KOPT-K1 (cell line): ENCODE measurements around the gene SULT1A1.
"Not testable (repeated sequence)": the region's sequence is repeated elsewhere in the genome, so short reads cannot be mapped to it uniquely, and the experiment has no call there.

ENCODE experiments used
- H3K27ac ChIP-seq: fragments of 200-600 bp; sonication (generic); 2 replicates; pipeline ENCODE4 v1.5.1; 2016; ENCODE audit warnings: antibody characterized with exemption, mild to moderate bottlenecking, low read depth, low read length; ENCODE audit not compliant: poor library complexity, severe bottlenecking
- H3K36me3 ChIP-seq: fragments of 200-600 bp; sonication (generic); 2 replicates; pipeline ENCODE4 v1.5.1; 2017; ENCODE audit warnings: antibody characterized with exemption, mild to moderate bottlenecking, low read length, moderate library complexity; ENCODE audit not compliant: insufficient read depth
- H3K9me3 ChIP-seq: fragments of 200-600 bp; sonication (generic); 2 replicates; pipeline ENCODE4 v1.5.1; 2017; ENCODE audit warnings: antibody characterized with exemption, low read length, mild to moderate bottlenecking; ENCODE audit not compliant: insufficient read depth, poor library complexity, severe bottlenecking

Gene SULT1A1

DNA sequence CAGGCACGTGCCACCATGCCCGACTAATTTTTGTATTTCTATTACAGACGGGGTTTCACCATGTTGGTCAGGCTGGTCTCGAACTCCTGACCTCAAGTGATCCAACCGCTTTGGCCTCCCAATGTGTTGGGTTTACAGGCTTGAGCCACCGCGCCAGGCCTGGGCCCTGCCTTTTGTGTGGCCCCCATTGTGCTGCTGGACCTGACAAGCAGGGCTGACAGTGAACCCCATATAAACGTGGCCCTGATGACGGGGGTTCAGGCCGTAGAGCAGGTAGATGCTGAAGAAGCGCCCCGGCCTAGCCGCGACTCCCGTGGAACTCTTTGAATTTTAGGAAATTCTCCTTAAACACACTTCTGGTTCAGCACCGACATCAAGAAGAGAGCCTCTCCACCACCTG lies 4.7 kb upstream of the SULT1A1 start:
- H3K9me3 ChIP-seq, H3K27ac ChIP-seq: not testable (repeated sequence)
- H3K36me3 ChIP-seq, result peaks cover 10% of the 10 kb centered on the region; the same call in 1 of the 2 replicates

DNA sequence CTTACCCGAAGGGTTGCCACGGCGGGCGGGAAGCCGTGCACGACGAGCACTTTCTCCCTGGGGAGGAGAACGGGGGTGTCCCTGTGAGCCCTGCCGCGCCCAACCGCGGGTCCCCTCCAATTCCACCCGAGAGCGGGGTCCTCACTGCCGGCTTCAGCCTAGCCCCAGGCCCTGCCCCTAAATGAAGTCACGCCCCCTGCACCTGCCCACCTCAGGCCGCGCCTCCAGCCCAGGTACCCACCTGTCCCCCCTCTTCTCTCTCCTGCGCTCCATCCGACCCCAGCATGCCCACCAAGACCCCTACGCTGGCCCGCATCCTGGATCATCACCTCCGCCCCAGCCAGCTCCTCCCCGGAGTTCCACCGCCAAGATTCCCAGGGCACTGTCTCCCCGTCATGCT lies 4.1 kb upstream of the SULT1A1 start:
- H3K9me3 ChIP-seq, H3K27ac ChIP-seq: not testable (repeated sequence)
- H3K36me3 ChIP-seq, result peaks cover 10% of the 10 kb centered on the region; the same call in 1 of the 2 replicates

DNA sequence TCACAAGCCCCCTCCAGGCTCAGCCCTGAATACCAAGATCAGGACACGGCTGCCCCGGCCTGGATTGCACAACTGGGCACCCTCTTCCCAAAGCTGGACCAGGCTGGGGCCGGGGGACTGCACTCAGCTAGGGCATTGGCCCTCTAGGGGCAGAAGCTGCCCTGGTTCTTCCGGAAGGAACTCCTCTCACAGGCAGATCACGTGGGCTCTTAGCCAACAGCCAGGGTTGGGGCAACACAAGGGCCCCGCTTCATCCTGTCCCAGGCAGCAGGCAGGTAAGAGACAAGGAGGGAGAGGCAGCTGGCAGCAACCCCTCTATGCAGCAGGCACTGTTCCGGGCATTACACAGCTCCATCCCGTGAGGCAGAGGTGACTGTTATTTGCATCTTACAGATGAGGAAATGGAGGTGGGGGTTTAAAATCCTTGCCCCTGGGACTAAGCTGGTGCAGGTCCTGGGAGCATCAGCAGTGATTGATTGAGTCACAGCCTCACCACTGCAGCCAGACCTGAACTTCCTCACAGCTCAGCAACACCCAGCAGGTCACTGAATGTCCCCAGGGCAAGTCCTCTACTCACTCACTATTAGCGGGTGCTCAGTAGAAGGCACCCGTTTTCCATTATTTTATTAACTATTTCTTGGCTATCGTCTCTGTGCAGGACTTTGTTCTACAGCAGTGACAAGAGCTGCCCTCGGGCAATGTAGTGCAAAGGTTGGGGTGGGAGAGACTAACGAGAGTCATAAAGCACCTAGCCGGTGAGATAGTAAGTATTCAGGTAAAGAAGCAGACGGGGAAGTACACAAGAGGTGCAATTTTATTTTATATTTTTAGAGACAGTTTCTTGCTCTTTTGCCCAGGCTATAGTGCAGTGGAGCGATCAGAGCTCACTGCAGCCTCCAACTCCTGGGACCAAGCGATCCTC lies 2.8 kb upstream of the SULT1A1 start:
- not testable (repeated sequence) for H3K36me3 ChIP-seq, H3K9me3 ChIP-seq, H3K27ac ChIP-seq

DNA sequence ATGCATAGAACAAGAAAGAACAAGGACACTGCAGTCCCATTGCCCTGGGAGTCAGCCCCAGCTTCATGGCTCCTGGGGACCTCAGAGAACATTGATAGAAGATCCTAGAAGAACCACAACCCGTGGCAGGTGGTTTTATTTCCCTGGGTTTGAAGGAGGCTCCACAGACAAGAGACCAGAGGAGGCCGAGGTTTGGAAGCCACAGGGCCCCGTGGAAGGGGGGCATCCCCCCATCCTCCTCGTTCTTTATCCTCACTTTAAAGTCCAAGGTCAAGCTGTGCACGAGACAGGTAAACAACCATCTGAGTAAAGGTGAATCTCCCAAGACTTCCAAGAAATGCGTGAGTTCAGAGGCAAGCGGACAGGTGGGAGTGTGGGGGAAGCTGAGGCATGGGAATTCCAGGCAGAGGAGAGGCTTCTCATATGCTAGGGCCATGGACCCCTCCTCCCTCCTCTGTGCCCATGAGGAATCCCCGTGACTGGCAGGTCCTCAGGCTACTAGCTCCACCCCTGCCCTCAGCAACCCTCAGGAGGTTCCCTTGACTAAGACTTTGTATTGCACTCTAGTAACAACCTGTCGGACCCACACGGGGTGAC lies 849 bp upstream of the SULT1A1 start:
- no peaks in the 10 kb centered on the region; the same call in 1 of the 2 replicates for H3K36me3 ChIP-seq
- H3K9me3 ChIP-seq, result no peaks in the 10 kb centered on the region
- H3K27ac ChIP-seq, result no peak overlapping the region

DNA sequence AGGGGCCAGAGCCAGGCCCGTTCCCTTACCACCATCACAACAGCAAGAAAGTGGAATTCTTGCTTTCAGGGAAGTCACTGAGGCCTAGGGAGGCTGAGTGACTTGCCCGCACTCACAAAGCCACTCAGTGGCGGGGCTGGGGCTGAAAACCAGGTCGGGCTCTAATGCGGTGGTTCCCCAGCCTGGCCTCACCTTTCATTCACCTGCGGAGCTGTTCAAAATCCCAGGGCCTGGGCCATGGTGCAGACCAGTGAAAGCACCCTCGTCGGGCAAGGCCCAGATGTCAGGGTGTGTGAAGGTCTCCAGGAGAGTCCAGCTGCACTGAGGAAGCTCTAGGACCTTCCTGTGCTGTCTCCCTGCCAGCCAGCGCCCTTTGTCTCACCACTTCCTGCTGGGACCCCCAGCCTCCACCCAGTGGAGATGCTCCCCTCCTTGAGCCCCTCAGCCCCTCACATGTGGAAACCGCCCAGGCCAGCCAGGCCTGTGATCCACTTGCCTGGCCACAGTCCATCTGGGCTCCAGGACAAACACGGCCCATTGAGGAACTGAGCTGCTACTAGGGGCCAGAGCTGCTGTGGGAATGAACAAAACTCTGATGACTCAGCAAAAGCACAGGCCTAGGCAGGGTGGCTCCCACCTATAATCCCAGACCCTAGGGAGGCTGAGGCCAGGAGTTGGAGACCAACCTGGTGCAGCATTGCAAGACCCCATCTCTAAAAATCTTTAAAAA lies 812 bp downstream of the SULT1A1 start:
- not testable (repeated sequence) for H3K27ac ChIP-seq, H3K36me3 ChIP-seq, H3K9me3 ChIP-seq

DNA sequence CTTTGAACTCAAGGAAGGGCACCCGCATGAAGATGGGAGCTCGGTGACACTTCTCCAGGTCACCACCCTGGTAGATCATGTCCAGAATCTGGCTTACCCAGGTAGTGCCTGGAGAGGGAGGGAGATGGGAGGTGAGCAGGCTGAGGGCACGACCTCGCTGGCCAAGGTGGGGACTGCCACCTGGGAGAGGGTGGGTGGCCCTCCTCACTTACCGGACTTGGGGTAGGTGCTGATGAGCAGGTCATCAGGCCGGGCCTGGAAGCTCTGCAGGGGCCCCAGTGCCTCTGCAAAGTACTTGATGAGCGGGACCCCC lies 1.4 kb downstream of the SULT1A1 start:
- H3K27ac ChIP-seq, H3K9me3 ChIP-seq, H3K36me3 ChIP-seq: not testable (repeated sequence)

DNA sequence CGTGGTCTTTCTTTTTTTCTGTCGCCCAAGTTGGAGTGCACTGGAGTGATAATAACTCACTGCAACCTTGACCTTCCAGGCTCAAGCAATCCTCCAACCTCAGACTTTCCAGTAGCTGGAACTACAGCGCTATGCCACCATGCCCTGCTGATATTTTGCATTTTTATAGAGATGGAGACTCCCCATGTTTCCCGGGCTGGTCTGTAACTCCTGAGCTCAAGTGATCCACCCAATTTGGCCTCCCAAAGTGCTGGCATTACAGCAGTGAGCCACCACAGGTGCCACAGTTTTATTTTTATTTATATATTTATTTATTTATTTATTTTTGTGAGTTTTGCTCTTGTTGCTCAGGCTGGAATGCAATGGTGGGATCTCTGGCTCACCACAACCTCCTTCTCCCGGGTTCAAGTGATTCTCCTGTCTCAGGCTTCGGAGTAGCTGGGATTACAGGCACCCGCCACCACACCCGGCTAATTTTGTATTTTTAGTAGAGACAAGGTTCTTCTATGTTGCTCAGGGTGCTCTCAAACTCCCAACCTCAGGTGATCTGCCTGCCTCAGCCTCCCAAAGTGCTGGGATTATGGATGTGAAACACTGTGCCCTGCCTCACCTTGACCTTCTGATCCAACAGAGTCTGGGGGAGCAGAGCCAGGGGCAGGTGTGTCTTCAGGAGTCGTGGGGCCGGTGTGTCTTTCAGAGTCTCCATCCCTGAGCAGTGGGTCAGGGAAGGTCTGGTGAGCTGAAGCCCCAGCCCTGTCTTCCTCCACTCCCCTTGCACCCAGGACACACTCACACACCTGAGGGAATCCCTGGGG lies 2.0 kb downstream of the SULT1A1 start:
- not testable (repeated sequence) for H3K9me3 ChIP-seq, H3K36me3 ChIP-seq, H3K27ac ChIP-seq

DNA sequence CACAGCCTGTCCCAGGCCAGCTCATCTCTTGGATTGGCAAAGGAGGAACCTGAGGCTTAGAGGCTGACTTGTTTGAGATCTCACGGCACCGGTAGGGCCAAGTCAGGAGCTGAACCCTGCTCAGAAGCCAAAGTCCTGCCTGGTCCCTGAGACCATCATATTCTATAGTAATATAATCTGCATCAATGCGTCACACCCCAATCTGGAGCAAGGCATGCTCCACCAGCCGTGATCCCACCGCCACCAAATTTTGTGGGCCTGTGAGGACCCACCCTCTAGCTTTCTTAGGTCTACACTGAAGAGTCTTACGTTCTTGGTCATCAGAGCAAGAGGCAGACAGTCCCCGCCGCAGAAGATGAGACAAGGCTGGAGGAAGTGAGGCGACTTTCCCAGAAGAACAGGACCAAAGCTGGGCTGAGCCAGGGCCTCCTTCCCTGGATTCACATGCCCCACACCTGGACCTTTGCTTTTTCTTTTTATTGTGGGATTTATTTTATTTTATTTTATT lies 2.7 kb downstream of the SULT1A1 start:
- Histone ChIP-seq H3K27ac (no peak overlapping the region), H3K9me3 (no peaks in the 10 kb centered on the region), H3K36me3 (no peaks in the 10 kb centered on the region; the same call in 1 of the 2 replicates)

DNA sequence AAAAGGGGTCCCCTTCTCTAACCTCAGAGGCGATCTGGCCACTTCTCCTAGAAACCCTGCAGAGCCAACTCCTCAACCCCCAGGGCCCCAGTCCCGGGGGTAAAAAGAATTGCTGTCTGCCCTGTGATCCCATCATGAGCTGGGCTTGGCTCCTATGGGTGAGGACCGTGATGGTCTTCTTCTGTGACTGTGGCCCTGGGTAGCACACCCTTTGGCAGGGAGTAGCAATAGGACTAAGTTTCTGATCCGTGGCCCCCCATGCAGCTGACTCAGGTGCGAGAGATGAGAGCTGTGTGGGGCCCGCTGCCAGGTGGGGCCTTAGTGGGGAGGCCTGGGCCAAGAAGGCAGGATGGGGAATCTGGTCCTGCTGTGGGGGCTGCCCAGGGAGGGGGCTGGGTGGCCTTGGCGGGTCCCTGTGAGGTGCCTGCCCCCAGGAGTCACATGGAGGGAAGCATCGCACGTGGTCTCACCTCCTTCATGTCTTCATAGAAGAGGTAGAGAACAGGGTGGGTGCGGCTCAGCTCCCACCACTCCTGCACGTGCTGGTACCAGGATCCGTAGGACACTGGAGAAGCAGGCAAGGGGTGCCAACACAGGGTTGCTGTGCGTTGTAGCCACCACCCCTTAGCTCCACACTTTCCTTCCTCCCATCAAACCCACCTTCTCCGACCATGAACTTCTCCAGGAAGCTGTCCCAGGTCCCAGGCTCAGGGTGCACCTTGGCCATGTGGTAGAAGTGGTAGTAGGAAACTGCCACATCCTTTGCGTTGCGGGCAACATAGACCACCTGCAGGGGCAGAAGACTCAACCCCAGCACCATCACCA lies 3.3 kb downstream of the SULT1A1 start:
- H3K27ac ChIP-seq, result no peak overlapping the region
- H3K9me3 ChIP-seq, result no peaks in the 10 kb centered on the region
- no peaks in the 10 kb centered on the region; the same call in 1 of the 2 replicates for H3K36me3 ChIP-seq

DNA sequence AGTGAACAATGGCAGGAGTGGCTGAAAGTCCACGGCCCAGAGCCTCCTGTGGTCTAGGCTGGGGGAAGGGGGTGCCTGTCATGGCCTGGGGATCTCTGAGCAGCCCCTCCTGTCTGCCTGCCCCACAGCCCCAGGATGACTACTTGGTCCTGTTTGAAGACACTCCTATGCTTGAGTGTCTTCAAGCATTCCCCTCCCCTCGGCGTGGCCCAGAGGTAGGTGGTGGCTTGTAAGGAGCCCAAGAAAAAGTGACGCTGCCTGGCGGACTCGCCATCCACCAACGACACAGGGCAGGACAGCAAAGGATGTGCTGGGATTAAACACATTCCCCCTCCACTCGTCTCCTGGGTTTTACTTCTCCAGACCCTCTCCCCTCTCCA lies 5.7 kb downstream of the SULT1A1 start:
- Histone ChIP-seq H3K36me3 (no peaks in the 10 kb centered on the region; the same call in 1 of the 2 replicates), H3K27ac (no peak overlapping the region), H3K9me3 (no peaks in the 10 kb centered on the region)

DNA sequence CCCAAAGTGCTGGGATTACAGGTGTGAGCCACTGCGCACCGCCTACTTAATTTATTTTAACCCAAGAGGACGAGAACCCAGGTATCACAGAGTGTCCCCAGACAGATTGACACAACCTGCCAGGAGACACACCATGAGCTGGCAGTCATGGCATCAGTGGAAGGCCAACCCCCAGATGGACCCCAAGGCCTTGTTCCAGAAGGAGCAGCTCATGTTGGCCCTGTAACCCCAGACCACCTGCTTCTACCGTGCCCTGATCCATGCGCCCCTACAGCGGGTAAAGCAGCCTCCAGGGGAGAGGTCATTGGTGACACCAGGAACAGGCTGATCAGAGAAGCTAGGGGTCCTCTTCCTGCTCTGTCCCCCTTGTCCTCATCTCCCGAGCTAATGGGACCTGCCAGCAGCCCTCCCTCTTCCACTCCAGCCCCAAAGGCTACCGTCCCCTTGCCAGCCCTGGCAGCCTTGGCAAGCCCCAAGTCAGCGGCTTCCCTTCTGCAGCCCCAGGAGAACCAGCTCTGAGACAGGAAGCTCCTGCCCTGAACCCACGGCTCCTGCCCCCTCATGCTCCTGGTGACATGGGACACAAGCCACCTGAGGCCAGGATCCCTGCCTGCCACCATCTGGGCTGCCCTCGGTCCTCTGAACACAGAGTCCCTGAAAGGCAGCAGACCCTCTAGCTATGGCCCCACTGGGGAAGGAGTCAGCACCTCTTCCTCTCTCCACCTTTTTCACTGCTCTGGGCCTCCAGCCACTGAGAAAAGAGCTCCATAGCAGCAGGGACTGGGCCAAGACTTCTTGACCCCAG lies 6.3 kb downstream of the SULT1A1 start:
- Histone ChIP-seq H3K36me3 (no peaks in the 10 kb centered on the region), H3K9me3 (no peaks in the 10 kb centered on the region), H3K27ac (no peak overlapping the region)

DNA sequence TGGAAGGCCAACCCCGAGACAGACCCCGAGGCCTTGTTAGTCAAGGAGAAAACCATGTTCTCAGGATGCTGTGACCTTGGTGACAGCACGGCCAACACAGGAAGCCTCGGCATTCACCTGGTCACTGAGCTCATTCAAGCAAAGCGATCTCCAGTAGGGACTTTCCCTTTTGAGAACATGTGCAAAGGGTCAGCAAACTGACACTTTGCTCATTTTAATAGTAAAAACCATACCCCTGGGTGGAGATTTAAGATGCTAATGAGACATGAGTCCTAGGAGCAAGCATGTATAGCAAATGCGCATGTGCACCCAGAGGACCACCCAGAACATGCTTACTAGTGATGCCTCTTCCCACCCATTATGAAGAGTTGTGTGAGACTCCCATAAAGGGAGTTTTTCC lies 7.3 kb downstream of the SULT1A1 start:
- H3K9me3 ChIP-seq, result no peaks in the 10 kb centered on the region
- H3K27ac ChIP-seq, result no peak overlapping the region
- no peaks in the 10 kb centered on the region for H3K36me3 ChIP-seq

DNA sequence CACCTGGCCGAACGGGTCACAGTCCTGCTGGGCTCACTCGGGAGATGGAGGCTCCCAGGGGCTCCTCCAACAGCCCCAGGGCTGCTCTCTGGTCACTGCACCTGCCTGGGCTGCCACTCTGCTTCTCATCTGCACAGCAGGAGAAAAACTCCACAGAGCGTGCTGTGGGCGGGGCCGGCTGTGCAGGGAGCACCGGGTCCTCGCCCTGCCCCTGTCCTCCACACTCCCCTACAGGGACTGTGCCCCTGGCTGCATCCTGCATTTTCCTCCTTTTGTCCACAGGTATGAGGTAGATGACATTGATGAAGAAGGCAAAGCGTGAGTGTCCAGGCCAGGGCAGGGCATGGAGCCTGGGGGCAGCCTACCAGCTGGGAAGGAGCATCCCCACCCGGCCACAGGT lies 7.8 kb downstream of the SULT1A1 start:
- H3K27ac ChIP-seq, H3K36me3 ChIP-seq, H3K9me3 ChIP-seq: not testable (repeated sequence)
